NCI-H146 treated with DMSO at 0.1 percent for 48 hours (cell line): ENCODE measurements around the gene SLC22A17.
"Not testable (repeated sequence)": the region's sequence is repeated elsewhere in the genome, so short reads cannot be mapped to it uniquely, and the experiment has no call there.

Source experiments
- DNase-seq: peaks from one replicate; lab custom pipeline; 2025; ENCODE audit not compliant: unreplicated experiment; lab: John Stamatoyannopoulos, UW

The SLC22A17 gene

DNA sequence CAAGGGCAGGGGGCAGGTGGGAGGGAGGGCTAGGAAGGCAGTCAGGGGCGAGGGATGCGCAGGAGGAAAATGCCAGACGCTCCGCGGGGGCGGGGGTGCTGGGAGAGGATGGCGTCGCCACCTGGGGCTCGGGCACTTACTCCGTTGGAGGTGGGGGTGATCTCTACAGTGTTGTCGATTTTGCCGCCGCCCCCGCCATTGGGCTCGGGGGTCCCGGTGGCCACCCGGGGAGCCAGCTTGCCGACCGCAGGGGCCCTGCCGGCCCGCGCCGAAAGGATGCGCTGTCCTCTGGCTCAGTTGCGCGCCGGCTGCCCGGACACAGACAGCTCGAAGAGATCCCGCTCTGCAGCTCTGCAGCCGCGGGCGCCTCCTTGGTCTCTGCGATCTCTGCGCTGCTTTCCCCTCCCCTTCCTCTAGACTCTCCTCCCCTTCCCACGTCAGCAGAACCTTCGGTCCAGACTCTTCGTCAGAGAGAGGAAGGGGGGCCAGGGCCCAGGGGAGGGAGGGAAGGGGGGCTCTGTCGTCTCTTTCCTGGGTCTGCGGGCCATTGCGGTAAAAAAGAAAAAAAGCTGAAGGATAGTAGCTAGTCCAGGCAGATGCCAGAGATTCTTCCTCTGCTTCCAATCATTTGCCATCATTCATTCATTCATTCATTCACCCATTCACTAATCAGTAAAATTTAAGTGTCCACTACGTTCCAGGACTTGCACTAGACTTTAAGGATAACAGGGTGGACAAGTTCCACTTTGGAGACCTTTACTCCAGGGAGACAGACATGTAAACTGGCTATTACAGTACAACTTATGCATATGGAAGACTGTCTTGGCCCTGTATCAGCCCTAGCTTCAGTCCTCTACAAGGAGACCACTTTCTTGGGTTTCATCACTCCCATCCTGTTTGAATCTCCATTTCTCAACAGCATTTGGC lies at the start of gene SLC22A17:
SLC22A17 (minus strand) TSS at position 382 of the 927 bp plus-strand sequence.
- peak; percentile 26 for DNase-seq

DNA sequence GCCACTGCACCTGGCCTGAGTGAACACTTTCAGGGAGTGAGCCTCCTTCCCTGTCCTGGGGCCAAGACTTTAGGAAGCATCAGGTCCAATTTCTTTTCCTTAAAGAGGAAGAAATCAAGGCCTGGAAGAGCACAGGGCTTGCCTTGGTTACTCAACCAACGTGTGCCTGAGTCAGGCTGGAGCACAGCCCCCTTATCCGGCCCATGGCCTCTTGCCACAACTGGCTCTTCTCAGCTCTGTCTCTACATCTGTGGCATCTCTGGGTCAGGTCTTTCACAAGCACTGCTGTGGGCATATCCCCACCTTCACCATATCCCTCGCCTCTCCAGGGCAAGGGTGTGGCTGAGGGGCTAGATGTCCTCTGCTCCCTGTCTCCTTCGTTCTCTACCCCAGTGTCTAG lies 48.6 kb upstream of the SLC22A17 start:
- DNase-seq: no peak

DNA sequence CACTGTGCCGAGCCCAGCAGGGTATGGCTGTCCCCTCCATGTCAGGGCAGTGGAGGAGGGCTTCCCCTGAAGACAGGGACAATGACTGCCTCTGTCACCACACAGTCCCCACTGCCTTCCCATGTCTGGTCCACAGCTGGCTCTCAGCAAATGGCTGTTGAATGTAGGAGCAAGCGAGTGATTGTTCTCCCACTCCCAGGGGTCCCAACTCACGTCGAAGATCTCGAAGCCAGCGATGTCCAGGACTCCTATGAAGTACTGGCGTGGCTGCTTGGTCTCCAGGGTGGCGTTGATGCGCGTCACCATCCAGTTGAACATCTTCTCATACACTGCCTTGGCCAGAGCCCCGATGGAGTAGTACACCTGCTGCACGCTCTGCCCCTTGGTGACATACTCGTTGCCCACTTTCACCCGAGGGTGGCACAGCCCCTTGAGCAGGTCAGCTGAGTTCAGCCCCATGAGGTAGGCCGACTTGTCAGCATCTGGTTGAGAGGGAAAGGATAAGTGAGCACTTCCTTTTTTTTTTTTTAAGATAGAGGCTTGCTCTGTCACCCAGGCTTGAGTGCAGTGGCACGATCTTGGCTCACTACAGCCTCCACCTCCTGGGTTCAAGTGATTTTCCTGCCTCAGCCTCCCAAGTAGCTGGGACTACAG lies 47.9 kb upstream of the SLC22A17 start:
- not testable (repeated sequence) for DNase-seq

DNA sequence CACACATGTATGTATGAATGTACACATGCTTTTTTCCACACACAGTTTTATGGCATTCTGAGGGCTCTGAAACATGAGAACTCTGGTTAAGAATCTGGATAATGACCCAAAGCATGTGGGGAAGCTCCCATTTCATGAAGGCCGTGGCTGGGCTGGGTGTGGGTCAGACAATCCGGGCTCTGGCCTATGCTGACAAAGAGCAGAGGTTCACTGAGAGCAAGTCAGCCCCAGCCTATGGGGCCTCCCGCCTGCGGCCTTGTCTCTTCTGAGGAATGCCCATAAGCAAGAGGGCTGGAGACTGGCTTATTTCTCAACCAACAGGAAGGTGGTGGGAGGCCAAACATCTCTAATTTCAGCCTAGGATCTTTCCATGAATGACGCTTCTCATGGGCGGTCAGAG lies 46.9 kb upstream of the SLC22A17 start:
- DNase-seq: no peak

DNA sequence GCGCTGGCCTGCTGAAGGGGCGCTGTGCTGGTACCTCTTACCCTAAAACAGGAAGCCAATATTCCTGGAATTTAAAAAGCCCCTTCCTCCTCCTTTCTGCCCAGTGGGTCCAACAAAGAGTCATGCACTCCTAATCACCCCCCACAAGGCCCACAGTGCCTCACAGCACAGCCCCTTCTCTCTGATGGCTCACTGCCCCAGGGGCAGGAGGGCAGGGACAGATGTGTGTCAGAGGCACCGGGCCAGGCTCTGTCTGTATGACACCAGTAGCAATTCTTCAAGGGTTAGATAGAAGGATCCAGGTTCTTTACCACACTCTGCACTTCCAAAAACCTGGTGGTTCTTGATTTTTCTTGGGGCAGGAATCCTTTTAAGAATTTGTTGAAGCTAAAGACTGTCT lies 46.4 kb upstream of the SLC22A17 start:
- no peak for DNase-seq

DNA sequence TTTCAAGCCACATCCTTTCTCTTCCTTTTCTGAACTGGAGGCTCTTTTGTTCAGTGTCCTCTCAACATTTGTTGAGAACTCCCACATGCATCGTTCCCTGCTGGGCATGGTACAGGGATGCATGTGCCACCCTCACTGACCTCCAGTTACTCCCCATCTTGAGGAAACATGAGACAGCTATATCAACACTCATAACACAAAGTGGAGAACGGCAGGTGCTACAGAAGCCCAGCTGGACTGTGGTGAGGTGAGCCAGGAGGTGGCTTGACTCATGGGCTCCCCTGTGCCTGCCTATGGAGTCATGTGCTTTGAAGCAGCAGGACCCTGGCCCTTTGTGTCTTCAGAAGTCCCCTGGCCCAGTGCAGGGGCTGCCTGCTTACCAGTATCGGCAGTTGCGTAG lies 45.7 kb upstream of the SLC22A17 start:
- peak; percentile 35 for DNase-seq

DNA sequence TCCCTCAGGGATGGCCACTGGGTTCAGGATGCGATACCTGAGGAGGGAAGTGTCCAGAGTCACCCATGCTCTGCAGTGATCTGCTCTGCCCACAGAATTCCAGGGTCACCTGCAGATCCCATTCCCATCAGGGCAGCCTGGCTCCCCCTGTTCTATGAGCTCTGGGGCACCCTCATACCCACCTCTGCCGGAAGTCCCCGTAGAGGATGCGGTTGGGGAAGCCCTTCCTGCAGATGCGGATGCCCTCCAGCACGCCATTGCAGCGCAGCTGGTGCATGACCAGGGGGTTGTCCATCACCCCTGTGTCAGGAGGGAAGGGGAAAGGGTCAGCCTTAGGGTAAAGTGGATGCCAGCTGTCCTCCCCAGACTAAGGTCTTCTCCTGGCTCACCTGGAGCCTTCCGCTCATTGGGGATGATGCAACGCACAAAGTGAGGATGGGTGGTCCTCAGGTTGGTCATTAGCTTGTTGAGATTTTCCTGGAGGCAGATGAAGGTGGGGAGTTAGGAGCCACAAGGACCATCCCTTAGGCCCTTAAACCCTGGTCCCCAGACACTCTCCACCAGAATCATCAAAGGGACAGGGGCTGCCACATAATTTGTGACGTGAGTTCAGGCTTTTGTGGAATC lies 44.2 kb upstream of the SLC22A17 start:
- DNase-seq: no peak

DNA sequence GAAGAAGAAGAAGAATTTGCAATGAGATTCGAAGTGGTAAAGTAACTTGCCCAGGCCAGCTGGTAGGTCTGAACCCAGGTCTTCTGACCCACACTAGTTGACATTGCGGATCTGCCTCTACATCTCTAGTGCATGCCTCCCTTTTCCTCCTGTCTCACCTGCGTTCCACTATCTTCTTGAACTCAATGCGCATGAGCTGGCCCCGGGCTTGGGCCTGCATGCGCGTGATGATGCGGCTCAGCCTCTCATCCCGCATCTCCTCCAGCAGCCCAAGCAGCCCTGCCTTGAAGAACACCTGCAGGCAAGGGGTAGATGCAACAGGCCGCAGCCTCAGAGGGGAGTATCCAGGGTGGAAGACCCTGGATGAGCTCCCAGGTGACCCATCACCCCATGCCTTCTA lies 43.4 kb upstream of the SLC22A17 start:
- no peak for DNase-seq

DNA sequence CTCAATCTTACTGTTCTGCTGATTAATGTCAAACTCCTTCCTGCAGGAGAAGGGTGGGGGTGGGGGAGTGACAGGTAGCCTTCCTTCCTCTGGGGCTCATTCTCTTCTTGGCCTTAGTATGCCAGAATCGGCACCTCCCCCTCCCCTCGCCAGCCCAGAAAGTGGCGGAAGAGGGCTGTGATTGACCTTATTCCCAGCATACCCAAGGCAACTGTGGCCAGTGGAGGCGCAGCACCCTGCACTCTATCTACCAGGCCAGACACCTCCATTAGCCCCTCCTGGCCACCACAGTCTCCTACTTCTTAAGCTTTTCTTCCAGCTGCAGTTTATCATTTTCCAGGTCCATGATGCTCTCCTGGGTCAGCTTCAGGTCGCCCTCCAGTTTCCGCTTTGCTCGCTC lies 39.9 kb upstream of the SLC22A17 start:
- no peak for DNase-seq

DNA sequence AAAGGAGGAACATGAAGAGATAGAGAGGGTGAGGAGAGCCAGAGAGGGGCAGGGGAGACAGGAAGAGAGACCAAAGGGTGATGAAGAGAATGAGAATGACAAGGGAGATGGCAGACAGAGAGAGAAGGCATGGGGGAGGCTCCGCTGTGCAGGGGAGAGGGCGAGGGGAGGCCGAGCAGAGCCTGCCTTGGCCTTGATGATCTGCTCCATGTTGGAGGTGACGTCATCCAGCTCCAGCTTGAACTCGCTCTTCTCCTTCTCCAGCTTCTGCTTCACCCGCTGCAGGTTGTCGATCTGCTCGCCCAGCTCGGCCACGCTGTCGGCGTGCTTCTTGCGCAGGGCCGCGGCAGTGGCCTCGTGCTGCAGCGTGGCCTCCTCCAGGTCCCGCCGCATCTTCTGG lies 37.2 kb upstream of the SLC22A17 start:
- not testable (repeated sequence) for DNase-seq

DNA sequence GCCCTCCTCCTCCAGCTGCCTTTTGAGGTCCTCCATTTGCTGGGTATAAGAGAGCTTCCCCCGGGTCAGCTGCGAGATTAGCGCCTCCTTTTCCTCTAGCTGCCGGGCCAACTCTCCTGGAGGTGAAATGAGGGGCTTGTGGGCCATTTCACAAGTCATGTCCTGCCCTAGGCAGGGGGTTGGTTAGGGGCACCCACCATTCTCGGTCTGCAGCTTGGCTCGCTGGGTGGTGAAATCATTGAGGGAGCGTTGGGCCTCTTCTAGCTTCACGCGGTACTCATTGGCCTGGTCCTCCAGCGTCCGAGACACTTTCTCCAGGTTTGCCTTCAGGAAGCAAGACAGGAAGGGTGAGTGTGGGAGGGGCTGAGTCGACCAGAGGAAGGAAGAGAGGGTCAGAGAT lies 36.7 kb upstream of the SLC22A17 start:
- no peak for DNase-seq

DNA sequence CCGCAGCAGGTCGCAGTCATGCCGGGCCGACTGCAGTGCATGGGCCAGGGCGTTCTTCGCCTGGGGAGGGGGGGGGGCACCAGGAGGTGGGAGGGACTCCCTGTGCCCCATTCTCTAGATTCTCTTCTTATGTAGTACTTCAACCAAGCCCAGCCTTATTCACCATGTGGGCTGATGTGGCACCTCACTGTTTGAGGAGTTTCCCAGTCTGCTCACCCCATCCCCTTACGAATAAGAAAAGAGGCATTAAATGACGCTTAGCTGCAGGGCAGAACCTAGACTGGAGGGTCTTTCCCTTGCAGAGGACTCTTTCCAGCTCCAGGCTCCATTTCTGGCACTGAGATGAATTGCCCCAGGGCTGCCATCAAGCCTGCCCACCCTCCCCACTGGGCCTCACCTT lies 36.3 kb upstream of the SLC22A17 start:
- DNase-seq: no peak

DNA sequence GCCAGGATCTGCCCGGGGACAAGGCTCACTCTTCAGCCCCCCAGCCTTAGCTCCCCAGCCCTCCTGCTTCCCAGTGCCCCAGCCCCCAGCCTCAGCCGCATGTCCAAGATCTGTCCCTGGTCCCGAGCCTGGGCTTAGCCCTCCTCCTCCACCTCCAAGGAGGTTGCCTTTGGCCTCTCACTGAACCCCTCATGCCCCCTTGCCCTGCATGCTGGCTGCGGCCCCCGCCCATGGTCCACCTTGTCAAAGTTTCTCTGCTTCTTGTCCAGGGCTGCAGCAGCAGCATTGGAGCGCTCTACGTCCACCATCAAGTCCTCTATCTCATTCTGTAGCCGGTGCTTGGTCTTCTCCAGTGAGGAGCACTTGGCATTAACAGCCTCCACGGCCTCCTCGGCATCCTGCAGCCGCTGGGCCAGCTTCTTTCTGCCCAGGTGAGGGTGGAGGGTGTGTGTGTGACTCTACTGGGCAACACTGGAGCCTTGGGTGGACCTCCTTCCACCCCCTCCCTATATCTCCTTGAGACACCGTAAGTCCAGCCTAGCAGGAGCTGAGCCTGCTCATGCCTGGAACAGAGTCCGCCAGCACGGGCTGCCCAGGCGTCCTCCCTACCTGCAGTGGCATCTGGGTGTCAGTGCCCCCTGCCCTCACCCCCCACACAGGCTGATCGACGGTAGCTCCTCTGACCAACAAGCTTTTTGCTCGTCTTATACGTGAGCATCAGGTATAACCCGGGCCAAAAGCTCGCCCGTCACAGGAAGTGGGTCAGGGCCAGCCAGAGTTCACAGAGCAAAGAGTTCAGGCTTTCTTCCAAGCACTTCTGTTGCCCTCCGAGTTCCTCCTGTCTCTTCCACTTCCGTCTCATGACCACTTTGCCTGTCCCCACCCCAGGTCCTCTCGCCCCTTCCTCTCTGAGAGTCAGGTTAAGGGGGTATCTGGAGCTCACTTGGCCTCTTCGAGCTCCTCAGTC lies 35.5 kb upstream of the SLC22A17 start:
- DNase-seq: no peak

DNA sequence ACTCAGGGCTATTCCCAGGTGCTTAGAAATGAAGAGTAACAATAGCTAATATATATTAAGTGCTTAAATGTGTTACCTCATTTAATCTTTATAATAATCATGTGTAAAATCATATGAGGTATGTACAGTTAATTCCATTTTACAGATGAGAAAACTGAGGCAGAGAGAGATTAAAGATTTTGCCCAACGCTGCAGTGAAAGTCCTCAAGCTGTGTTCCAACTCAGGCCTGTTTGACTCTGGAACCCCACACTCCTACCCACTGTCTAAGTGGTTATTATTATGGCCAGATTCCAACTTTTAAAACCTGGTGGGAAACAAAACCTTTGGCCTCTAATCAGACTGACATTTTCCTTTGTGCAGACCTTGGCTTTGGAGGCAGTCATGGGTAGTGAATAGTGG lies 34.3 kb upstream of the SLC22A17 start:
- no peak for DNase-seq

DNA sequence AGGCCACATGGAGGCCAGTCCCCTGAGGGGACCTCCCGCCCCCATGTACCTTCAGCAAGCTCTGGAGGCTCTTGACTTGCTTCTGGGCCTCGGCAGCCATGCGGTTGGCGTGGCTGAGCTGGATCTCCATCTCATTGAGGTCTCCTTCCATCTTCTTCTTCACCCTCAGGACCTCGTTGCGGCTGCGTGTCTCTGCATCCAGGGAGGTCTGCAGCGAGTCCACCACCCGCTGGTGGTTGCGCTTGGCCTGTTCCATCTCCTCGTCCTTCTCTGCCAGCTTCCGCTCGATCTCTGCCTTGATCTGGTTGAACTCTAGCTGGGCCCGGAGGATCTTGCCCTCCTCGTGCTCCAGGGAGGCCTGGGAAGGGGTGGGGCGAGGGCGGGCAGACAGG lies 33.6 kb upstream of the SLC22A17 start:
- not testable (repeated sequence) for DNase-seq

DNA sequence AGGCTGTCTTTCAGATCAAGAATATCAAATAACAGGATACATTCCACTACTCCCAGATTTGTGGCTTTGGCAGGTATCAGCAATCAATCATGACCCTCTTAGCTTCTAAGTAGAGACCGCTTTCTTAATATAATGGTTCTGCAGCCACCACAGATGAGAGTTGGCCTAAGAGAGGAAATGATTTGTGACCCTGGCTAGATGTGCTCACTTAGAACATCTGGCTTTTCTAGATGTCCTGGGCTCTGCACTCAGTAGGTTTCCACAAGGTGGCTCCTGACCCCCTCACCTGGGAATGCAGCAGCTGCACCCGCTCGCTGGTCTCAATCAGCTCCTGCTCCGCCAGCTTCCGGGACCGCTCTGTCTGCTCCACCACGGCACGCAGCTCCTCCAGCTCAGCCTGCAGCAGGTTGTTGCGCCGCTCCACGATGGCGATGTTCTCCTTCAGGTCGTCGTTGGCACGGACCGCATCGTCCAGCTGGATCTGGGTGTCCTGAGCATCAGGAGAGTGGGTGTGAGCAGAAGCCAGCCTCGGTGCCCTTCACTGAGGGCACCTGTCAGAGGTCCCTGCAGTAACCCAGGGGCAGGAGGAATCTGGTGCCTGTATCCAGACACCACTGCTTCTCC lies 33.1 kb upstream of the SLC22A17 start:
- DNase-seq: no peak

DNA sequence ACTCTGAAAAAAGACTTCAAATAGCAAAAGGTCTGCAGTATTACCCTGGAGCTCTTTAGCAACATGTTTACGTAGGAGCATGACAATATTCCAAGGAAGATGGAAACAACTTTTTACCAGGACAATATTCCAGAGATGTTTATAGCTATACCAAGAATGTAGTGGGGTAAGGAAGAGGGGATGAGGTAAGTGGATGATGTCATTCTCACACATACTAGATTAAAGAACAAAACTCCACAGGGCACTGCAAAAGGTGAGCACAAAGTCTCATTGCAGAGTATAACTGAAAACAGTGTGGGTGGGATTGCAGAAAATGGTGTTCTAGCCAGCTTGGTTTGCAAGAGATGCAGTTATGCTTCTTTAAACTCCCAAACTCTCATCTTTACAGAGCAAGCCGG lies 32.6 kb upstream of the SLC22A17 start:
- DNase-seq: no peak

DNA sequence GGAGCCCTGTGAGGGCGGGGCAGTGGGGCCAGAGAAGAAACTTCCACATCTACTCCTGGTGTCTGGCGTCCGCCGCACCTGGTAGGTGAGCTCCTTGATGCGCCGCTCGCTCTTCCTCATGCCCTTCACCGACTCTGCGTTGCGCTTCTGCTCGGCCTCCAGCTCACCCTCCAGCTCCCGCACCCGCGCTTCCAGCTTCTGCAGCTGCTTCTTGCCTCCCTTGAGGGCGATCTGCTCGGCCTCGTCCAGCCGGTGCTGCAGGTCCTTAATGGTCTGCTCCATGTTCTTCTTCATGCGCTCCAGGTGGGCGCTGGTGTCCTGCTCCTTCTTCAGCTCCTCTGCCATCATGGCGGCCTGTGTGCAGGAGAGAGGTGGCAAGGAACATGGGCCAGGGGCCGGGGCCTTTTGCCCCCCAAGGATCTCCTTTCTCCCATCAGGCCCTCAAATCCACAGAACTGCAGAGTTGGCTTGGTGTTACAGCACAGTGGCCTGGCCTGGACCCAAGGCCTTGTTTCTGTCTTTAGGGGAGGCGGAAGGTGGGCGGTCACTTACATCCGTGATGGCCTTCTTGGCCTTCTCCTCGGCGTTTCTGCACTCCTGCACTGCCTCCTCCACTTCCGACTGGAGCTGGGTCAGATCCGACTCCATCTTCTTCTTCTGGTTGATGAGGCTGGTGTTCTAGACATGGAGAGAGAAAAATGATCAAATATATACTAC lies 31.8 kb upstream of the SLC22A17 start:
- DNase-seq: no peak

DNA sequence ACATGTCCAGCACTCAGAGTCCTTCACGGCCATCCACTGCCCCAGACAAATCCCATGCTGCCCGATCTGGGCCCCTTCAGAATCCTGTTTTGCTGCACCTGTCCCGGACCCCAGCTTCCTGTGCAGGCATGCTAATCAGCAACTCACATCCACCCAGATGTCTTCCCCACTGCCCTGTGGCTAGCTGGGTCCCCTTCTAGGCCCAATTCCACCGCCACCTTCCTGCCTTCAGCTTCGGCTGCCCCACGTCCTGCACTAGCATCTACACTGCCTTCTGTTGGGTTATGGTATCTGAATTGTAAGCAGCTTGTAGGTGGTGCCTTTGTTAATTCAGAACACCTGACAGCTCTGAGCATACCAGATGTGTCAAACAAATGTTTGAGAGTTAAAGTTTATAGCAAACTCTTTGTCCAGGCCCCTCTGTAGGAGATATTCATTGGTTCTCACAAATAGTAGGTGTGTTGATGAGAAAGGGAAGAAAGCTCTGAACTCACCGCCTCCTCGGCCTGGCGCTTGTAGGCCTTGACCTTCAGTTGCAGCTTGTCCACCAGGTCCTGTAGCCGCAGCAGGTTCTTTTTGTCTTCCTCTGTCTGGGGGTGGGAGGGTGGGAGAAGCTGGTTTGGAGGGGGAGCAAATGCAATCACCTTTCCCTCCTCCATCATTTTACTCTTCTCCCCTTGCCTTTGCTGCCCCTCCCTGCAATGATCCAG lies 30.2 kb upstream of the SLC22A17 start:
- DNase-seq: no peak
